ENCODE data around the gene GNB1L.
"Not testable (repeated sequence)": the region's sequence is repeated elsewhere in the genome, so short reads cannot be mapped to it uniquely, and the experiment has no call there.

The GNB1L gene

DNA sequence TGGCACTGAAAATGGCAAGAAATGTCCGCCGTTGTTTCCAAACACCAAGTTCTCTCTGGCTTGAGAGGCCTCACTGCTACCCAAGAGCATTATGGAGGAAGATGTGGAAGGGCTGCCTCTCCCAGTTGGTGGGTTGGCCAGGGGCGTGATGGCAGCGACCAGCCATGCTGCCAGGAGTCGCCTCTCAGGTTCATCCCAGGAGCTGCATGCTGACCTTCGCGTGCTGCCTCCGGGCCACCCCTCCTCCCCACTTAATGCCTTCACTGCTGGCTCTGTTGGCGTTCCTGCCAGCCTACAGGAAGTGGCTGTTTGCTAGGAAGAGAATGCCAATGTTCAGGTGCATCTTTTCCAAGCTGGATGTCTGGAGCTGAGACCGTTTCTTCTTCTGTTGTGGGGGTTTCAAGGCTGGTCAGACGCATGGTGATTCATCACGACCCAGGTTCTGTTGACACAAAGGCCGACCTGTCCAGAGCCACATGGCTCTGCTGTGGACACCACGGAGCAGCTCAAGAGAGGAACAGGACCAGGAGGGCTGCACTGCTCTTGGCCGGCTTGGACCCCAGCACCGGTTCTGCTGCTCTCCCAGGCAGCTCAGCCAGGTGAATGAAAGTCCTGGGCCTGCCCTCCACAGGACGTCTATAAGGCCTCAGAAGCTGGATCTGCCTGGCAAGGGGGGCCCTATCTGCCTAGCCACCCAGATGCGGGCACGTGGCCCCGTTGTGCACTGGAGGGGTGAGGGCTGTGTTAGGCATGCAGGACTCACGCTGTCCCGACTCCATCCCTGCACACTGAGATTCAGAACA is 69.0 kb downstream of the GNB1L start:
- no peak for DNase-seq
- H3K27me3 ChIP-seq (replicated peaks; ENCODE audit: control insufficient read depth, insufficient read depth, low read length, poor library complexity, severe bottlenecking): no peaks in the 10 kb centered on the region
- no peaks in the 10 kb centered on the region for H3K4me1 ChIP-seq (ENCODE audit: control insufficient read depth, insufficient read depth, low read length, poor library complexity, severe bottlenecking)
- no peak overlapping the region for H3K27ac ChIP-seq (ENCODE audit: insufficient read depth, low read length, poor library complexity, severe bottlenecking)
- H3K9me3 ChIP-seq (ENCODE audit: control insufficient read depth, low read length): no peaks in the 10 kb centered on the region
- H3K4me3 ChIP-seq (ENCODE audit: insufficient read depth, low read depth, low read length, poor library complexity, severe bottlenecking): no peak overlapping the region
- no peaks in the 10 kb centered on the region for H3K36me3 ChIP-seq (ENCODE audit: control insufficient read depth, insufficient read depth, low read length)

DNA sequence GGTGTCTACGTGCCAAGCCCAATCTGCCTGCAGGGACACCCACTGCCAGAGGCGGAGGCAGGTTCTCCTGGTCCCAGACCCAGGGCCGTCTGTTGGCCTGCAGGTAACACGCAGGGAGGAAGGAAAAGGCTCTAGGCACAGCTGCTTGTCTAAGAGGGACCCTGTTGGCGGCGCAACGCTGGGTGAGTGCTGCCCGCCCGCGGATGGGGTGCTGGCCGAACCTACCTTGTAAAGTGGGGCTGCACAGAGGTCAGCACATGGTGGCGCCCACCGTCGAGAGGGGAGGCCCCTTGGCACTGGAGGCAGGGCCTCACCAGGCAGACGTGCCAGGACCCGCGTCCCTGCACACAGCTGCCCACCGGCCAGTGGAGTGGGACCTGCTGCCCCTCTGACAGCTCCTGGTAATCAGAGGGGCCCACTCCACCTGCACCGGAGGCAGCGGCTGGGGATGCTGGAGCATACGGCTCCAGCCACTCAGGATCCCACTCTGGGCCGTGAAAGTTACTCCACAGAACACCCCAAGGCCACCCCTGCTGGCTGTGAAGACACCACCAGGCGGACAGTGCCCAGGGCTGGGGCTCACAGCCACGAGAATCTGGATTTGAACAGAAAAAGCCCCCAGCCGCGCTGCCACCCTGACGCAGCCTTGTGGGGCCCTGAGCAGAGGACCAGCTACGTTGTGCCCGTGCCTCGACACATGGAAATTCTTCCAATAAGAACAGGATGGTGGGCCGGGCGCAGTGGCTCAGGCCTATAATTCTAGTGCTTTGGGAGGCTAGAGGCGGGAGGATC is 70.1 kb downstream of the GNB1L start:
- DNase-seq: no peak
- Histone ChIP-seq H3K9me3 (ENCODE audit: control insufficient read depth, low read length) (no peaks in the 10 kb centered on the region), H3K4me1 (ENCODE audit: control insufficient read depth, insufficient read depth, low read length, poor library complexity, severe bottlenecking) (no peaks in the 10 kb centered on the region), H3K36me3 (ENCODE audit: control insufficient read depth, insufficient read depth, low read length) (no peaks in the 10 kb centered on the region), H3K27ac (ENCODE audit: insufficient read depth, low read length, poor library complexity, severe bottlenecking) (no peak overlapping the region), H3K27me3 (replicated peaks; ENCODE audit: control insufficient read depth, insufficient read depth, low read length, poor library complexity, severe bottlenecking) (no peaks in the 10 kb centered on the region), H3K4me3 (ENCODE audit: insufficient read depth, low read depth, low read length, poor library complexity, severe bottlenecking) (no peak overlapping the region)

DNA sequence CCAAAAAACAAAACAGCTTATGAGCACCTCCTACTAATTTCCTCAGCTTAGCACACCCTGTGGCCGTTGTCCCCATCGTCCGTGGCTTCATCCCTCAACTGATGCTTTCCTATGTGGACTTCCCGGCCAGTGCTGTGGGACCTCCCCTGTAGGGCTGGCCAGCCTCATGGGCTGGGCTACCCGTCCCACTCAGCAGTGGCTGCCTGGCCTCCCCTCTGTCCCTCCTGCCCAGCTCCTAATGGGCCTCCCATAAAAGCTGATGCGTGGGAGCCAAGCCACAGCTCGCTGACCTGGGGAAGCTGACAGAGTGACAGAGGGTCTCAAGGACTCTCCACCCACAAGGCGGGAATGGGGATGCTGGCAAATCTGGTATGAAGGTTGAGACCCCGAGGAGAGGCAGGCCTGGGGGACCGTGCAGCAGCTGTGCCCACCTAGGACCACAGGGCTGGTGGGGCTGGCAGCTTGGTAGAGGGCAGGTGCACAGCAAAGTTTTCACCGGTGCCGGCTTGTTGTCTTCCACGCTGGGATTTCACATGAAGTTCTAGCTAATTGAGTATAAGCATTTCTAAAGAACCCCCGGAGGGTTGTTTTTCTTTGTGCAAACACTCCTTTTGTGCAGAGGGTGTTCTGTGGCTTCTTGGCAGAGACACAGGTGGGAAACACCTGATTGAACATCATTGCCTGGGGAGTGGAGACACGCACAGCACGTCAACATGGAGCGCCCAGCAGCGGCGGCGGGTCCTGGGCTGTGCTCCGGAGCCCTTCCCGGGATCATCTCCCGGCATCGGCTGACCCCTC is 70.9 kb downstream of the GNB1L start:
- Histone ChIP-seq H3K4me1 (ENCODE audit: control insufficient read depth, insufficient read depth, low read length, poor library complexity, severe bottlenecking) (no peaks in the 10 kb centered on the region), H3K27me3 (replicated peaks; ENCODE audit: control insufficient read depth, insufficient read depth, low read length, poor library complexity, severe bottlenecking) (no peaks in the 10 kb centered on the region), H3K4me3 (ENCODE audit: insufficient read depth, low read depth, low read length, poor library complexity, severe bottlenecking) (no peak overlapping the region), H3K36me3 (ENCODE audit: control insufficient read depth, insufficient read depth, low read length) (no peaks in the 10 kb centered on the region), H3K9me3 (ENCODE audit: control insufficient read depth, low read length) (no peaks in the 10 kb centered on the region), H3K27ac (ENCODE audit: insufficient read depth, low read length, poor library complexity, severe bottlenecking) (no peak overlapping the region)
- DNase-seq: no peak

GRCh38 chr22:19782533-19782932 is 72.1 kb downstream of the GNB1L start:
- Histone ChIP-seq H3K9me3 (ENCODE audit: control insufficient read depth, low read length) (no peaks in the 10 kb centered on the region), H3K27me3 (replicated peaks; ENCODE audit: control insufficient read depth, insufficient read depth, low read length, poor library complexity, severe bottlenecking) (no peaks in the 10 kb centered on the region), H3K36me3 (ENCODE audit: control insufficient read depth, insufficient read depth, low read length) (no peaks in the 10 kb centered on the region), H3K4me3 (ENCODE audit: insufficient read depth, low read depth, low read length, poor library complexity, severe bottlenecking) (no peak overlapping the region), H3K27ac (ENCODE audit: insufficient read depth, low read length, poor library complexity, severe bottlenecking) (no peak overlapping the region), H3K4me1 (ENCODE audit: control insufficient read depth, insufficient read depth, low read length, poor library complexity, severe bottlenecking) (no peaks in the 10 kb centered on the region)
- DNase-seq: no peak

DNA sequence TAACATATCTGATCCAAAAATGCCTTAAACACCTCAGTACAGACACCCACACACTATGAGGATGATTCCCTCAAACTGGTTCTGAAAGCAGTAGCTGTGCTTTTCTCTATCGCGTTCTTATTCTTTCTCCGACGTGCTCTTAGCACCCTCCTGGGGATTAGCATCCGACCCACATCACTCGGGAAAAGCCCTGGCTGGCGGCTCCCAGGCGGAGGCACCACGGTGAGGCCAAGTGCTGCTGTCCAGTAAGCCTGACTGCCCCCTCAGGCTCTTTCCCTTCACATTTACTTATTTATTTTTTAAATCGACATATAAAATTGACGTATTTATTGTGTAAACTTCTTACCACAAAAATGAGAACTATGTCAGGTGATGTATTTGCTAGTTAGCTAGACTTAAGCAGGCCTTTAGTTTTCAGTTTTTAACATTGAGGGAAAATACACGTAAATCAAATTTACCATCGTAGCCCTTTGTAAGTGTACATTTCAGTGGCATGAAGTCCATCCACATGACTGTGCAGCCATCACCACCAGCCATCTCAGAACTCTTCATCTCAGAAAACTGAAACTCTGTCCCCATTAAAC is 74.9 kb downstream of the GNB1L start:
- Histone ChIP-seq H3K27ac (ENCODE audit: insufficient read depth, low read length, poor library complexity, severe bottlenecking) (no peak overlapping the region), H3K4me1 (ENCODE audit: control insufficient read depth, insufficient read depth, low read length, poor library complexity, severe bottlenecking) (peaks cover 4% of the 10 kb centered on the region), H3K9me3 (ENCODE audit: control insufficient read depth, low read length) (no peaks in the 10 kb centered on the region), H3K27me3 (replicated peaks; ENCODE audit: control insufficient read depth, insufficient read depth, low read length, poor library complexity, severe bottlenecking) (peaks cover 9% of the 10 kb centered on the region), H3K36me3 (ENCODE audit: control insufficient read depth, insufficient read depth, low read length) (no peaks in the 10 kb centered on the region), H3K4me3 (ENCODE audit: insufficient read depth, low read depth, low read length, poor library complexity, severe bottlenecking) (no peak overlapping the region)
- DNase-seq: no peak

DNA sequence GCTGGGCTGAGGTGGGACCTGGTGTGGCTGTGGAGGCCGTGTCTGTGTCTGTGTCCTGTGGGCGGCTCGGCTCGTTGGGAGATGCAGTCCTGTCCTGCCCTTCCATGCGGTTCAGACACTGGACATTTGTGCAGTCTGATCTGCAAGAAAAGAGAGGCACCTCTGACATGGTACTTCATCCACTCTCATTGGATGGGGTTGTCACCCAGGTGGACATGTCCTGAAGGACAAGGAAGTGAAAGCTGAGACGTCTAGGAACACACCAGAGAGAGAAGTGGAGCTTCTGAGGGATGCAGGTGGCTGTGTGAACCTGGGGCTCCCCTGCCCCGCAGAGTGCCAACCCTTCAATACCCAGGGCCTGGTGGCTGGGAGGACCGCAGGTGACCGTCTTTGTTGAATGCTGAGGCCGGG is 75.7 kb downstream of the GNB1L start:
- H3K4me1 ChIP-seq (ENCODE audit: control insufficient read depth, insufficient read depth, low read length, poor library complexity, severe bottlenecking): peaks cover 4% of the 10 kb centered on the region
- no peak overlapping the region for H3K27ac ChIP-seq (ENCODE audit: insufficient read depth, low read length, poor library complexity, severe bottlenecking)
- DNase-seq: no peak
- peaks cover 15% of the 10 kb centered on the region for H3K27me3 ChIP-seq (replicated peaks; ENCODE audit: control insufficient read depth, insufficient read depth, low read length, poor library complexity, severe bottlenecking)
- no peaks in the 10 kb centered on the region for H3K9me3 ChIP-seq (ENCODE audit: control insufficient read depth, low read length)
- H3K4me3 ChIP-seq (ENCODE audit: insufficient read depth, low read depth, low read length, poor library complexity, severe bottlenecking): no peak overlapping the region
- no peaks in the 10 kb centered on the region for H3K36me3 ChIP-seq (ENCODE audit: control insufficient read depth, insufficient read depth, low read length)

DNA sequence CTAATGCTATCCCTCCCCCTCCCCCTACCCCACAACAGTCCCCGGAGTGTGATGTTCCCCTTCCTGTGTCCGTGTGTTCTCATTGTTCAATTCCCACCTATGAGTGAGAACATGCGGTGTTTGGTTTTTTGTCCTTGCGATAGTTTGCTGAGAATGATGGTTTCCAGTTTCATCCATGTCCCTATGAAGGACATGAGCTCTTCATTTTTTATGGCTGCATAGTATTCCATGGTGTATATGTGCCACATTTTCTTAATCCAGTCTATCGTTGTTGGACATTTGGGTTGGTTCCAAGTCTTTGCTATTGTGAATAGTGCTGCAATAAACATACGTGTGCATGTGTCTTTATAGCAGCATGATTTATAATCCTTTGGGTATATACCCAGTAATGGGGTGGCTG is 77.5 kb downstream of the GNB1L start:
- not testable (repeated sequence) for H3K27ac ChIP-seq (ENCODE audit: insufficient read depth, low read length, poor library complexity, severe bottlenecking); H3K4me3 ChIP-seq (ENCODE audit: insufficient read depth, low read depth, low read length, poor library complexity, severe bottlenecking); H3K4me1 ChIP-seq (ENCODE audit: control insufficient read depth, insufficient read depth, low read length, poor library complexity, severe bottlenecking); H3K9me3 ChIP-seq (ENCODE audit: control insufficient read depth, low read length); DNase-seq; H3K36me3 ChIP-seq (ENCODE audit: control insufficient read depth, insufficient read depth, low read length)
- H3K27me3 ChIP-seq (replicated peaks; ENCODE audit: control insufficient read depth, insufficient read depth, low read length, poor library complexity, severe bottlenecking): peaks cover 27% of the 10 kb centered on the region

DNA sequence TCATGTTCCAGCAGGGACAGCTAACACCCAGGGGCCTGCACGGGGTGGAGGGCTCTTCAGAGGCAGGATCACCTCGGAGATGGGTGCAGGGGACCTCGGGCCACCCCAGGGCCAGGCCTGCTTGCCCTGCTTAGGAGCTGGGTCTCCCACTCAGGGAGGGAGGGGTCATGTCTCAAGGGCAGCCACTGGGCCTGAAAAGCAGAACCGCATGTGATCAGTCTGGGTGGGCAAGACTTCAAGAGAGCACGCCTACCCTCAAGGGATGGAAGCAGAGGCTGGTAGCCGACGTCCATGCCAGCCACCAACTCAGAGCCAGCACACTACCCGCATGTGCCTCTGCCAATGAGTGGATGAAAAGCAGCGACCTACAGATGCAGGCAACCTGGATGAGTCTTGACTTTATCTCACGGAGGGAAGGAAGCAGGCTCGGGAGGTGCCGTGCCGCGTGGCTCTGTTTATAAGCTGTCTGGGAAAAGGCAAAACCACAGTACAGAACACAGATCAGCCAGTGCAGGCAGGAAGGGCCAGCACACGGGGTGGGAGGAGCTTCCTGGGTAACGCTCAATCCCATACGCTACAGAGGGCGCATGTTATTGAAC is 78.1 kb downstream of the GNB1L start:
- Histone ChIP-seq H3K36me3 (ENCODE audit: control insufficient read depth, insufficient read depth, low read length) (no peaks in the 10 kb centered on the region), H3K4me3 (ENCODE audit: insufficient read depth, low read depth, low read length, poor library complexity, severe bottlenecking) (no peak overlapping the region), H3K27ac (ENCODE audit: insufficient read depth, low read length, poor library complexity, severe bottlenecking) (no peak overlapping the region), H3K9me3 (ENCODE audit: control insufficient read depth, low read length) (no peaks in the 10 kb centered on the region), H3K4me1 (ENCODE audit: control insufficient read depth, insufficient read depth, low read length, poor library complexity, severe bottlenecking) (peaks cover 4% of the 10 kb centered on the region), H3K27me3 (replicated peaks; ENCODE audit: control insufficient read depth, insufficient read depth, low read length, poor library complexity, severe bottlenecking) (peaks cover 27% of the 10 kb centered on the region)
- no peak for DNase-seq

GRCh38 chr22:19775496-19776325 is 79.0 kb downstream of the GNB1L start:
- H3K27ac ChIP-seq (ENCODE audit: insufficient read depth, low read length, poor library complexity, severe bottlenecking): no peak overlapping the region
- H3K9me3 ChIP-seq (ENCODE audit: control insufficient read depth, low read length): no peaks in the 10 kb centered on the region
- H3K4me1 ChIP-seq (ENCODE audit: control insufficient read depth, insufficient read depth, low read length, poor library complexity, severe bottlenecking): peaks cover 4% of the 10 kb centered on the region
- H3K36me3 ChIP-seq (ENCODE audit: control insufficient read depth, insufficient read depth, low read length): no peaks in the 10 kb centered on the region
- no peak for DNase-seq
- peaks cover 27% of the 10 kb centered on the region for H3K27me3 ChIP-seq (replicated peaks; ENCODE audit: control insufficient read depth, insufficient read depth, low read length, poor library complexity, severe bottlenecking)
- no peak overlapping the region for H3K4me3 ChIP-seq (ENCODE audit: insufficient read depth, low read depth, low read length, poor library complexity, severe bottlenecking)

All from effector memory CD4-positive, alpha-beta T cell (primary cell).